MM.1S (cell line): Measurements from ENCODE around the gene NEDD8.
"Not testable (repeated sequence)": the region's sequence is repeated elsewhere in the genome, so short reads cannot be mapped to it uniquely, and the experiment has no call there.

ENCODE experiments used
- EZH2 ChIP-seq: fragments of 300-600 bp; sonication (generic); optimal IDR thresholded peaks from 2 replicates; pipeline ENCODE3; 2017; ENCODE audit warnings: low read depth, mild to moderate bottlenecking, antibody characterized with exemption, low read length, mixed read lengths
- EZH2phosphoT487 ChIP-seq: fragments of 300-600 bp; sonication (generic); IDR thresholded peaks from 2 replicates; pipeline ENCODE4 v1.6.1; 2018; ENCODE audit warnings: antibody characterized with exemption, low read length
- TF ChIP-seq, protein P1 (sequence below): fragments of 300-600 bp; sonication (generic); IDR thresholded peaks from 2 replicates; pipeline ENCODE4 v1.5.1; 2016; ENCODE audit warnings: antibody characterized with exemption, low read length, mixed read lengths

DNA sequence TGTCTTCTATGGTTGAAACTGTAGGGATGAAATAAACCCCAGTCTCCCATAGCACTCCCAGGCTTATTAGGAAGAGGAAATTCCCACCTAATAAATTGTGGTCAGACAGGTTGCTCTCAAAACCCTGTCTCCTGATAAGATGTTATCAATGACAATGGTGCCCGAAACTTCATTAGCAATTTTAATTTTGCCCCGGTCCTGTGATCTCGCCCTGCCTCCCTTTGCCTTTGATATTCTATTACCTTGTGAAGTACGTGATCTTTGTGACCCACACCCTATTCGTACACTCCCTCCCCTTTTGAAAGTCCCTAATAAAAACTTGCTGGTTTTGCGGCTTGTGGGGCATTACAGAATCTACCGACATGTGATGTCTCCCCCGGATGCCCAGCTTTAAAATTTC, 29.6 kb downstream of the NEDD8 start:
- TF ChIP-seq, protein P1, sequence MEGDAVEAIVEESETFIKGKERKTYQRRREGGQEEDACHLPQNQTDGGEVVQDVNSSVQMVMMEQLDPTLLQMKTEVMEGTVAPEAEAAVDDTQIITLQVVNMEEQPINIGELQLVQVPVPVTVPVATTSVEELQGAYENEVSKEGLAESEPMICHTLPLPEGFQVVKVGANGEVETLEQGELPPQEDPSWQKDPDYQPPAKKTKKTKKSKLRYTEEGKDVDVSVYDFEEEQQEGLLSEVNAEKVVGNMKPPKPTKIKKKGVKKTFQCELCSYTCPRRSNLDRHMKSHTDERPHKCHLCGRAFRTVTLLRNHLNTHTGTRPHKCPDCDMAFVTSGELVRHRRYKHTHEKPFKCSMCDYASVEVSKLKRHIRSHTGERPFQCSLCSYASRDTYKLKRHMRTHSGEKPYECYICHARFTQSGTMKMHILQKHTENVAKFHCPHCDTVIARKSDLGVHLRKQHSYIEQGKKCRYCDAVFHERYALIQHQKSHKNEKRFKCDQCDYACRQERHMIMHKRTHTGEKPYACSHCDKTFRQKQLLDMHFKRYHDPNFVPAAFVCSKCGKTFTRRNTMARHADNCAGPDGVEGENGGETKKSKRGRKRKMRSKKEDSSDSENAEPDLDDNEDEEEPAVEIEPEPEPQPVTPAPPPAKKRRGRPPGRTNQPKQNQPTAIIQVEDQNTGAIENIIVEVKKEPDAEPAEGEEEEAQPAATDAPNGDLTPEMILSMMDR, result not testable (repeated sequence)
- not testable (repeated sequence) for TF ChIP-seq EZH2phosphoT487, EZH2
